Mammary epithelial cell (primary cell): ENCODE results near the gene HECTD1.

ENCODE experiments used
- EZH2 ChIP-seq: IDR thresholded peaks from 2 replicates; pipeline ENCODE4 v1.6.1; 2012; ENCODE audit warnings: low read length, inconsistent platforms, borderline replicate concordance
- TF ChIP-seq, protein P1 (sequence below), 2 donors: IDR thresholded peaks in 1 of 2; conservative IDR thresholded peaks in 1 of 2; 2 replicates each; pipeline ENCODE4 v1.5.1; 2011 to 2012; ENCODE audit warnings: inconsistent platforms in 2 of 2, low read length in 2 of 2, mild to moderate bottlenecking in 2 of 2, control low read depth in 1 of 2, low read depth in 1 of 2; ENCODE audit not compliant: insufficient read depth in 1 of 2; ENCODE audit errors: extremely low read depth in 1 of 2

DNA sequence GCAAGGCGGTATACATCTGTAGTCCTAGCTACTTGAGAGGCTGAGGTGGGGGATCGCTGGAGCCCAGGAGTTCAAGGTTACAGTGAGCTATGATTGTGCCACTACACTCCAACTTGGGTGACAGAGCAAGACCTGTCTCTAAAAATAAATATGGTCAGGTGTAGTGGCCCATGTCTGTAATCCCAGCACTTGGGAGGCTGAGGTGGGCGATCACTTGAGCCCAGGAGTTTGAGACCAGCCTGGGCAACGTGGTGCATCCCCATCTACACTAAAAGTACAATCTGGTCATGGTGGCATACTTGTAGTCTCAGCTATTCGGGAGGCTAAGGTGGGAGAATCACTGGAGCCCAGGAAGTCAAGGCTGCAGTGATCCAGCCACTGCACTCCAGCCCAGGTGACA, 40.6 kb downstream of the HECTD1 start:
- TF ChIP-seq, protein P1, sequence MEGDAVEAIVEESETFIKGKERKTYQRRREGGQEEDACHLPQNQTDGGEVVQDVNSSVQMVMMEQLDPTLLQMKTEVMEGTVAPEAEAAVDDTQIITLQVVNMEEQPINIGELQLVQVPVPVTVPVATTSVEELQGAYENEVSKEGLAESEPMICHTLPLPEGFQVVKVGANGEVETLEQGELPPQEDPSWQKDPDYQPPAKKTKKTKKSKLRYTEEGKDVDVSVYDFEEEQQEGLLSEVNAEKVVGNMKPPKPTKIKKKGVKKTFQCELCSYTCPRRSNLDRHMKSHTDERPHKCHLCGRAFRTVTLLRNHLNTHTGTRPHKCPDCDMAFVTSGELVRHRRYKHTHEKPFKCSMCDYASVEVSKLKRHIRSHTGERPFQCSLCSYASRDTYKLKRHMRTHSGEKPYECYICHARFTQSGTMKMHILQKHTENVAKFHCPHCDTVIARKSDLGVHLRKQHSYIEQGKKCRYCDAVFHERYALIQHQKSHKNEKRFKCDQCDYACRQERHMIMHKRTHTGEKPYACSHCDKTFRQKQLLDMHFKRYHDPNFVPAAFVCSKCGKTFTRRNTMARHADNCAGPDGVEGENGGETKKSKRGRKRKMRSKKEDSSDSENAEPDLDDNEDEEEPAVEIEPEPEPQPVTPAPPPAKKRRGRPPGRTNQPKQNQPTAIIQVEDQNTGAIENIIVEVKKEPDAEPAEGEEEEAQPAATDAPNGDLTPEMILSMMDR (conservative IDR thresholded peaks at IDR 0.05 in 1 of 2, IDR thresholded peaks at IDR 0.05 in 1 of 2; ENCODE audit: extremely low read depth in 1 of 2, insufficient read depth in 1 of 2, low read depth in 1 of 2, low read length in 2 of 2): no peak
- no peak for TF ChIP-seq EZH2
